HG02588 (cell line): ENCODE results near the gene NAV3.

Experiments used
- ATAC-seq: cut with Tn5 transposase; IDR thresholded peaks from one replicate; pipeline ENCODE4 v1.9.1; 2021; ENCODE audit warnings: mild to moderate bottlenecking, moderate library complexity; ENCODE audit not compliant: unreplicated experiment

Gene NAV3

GRCh38 chr12:77841521-77841920 lies 10.8 kb downstream of the NAV3 start:
- ATAC-seq = no peak

- ATAC-seq = no peak
Observed at GRCh38 chr12:77842430-77842829, 11.7 kb downstream of the NAV3 start.

DNA sequence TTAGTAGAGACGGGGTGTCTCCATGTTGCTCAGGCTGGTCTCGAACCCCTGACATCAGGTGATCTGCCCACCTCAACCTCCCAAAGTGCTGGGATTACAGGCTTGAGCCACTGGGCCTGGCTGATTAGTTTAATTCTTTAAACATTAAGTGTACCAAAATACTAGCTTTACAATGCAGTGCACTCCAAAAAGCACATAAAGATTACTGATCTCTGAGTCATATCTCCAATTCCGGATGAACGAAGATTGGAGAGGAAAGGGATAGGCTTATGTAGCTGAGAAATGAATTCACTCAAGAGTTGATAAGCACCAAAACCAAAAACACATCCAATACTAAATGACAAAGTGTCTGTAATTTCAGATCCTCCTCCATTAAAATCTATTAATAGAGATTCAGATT lies 15.1 kb downstream of the NAV3 start:
- ATAC-seq = no peak

DNA sequence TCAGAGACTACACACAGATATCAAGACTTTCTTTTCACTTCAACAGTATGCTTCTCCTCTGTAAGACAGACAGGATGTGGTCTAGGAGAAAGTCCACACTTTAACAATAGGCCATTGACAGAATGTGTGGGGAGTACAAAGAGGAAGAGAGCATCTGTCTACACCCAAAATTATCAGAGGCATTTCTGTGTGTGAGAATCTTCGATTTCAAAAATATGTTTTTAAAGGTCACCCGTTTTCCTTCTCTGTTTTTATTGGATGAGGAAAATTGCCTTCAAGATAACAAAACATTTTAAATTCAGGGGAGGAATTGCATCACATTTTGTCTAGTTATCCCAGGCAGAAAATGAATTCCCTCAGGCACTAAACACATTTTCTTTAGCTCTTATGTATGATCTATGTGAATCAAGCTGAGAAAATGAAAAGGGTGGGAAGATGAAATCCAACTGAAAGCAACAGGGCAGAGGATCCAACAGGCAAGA lies 16.4 kb downstream of the NAV3 start:
- ATAC-seq = peak; percentile 94

DNA sequence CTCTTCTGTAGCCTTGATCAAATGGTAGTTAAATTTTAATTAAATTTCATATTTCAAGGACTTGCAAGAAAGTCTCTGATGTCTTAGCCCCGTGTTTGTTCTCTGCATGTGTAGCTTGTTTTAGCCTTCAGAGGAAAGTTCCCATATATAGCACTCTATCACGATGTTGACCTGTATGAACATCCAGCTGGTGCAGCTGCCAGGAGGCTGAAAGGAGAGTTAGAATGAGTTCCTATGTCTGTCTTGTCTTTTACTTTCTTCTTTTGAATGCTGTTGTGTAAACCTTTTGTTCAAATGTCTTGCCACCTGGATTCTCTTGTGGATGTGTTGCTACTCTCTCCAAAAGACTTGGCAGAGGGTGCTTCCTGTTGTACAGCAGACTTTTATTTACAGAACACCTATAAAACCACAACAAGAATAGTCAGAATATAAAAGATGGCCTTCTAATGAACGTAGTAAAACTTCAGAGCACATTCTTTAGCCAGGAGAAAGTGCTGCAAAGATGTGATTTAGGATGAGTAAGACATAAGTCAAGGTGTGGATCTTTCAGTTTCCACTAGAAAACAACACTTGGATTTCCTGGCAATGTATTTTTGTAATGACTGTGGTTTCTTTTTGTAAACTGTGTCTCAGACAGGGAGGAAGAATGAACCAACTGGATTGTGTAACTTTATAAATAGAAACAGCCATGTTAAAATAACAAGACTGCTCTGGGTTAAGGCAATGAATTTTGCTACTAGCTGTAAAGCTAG lies 17.2 kb downstream of the NAV3 start:
- ATAC-seq = no peak

GRCh38 chr12:77850129-77850528 lies 19.4 kb downstream of the NAV3 start:
- no peak for ATAC-seq

DNA sequence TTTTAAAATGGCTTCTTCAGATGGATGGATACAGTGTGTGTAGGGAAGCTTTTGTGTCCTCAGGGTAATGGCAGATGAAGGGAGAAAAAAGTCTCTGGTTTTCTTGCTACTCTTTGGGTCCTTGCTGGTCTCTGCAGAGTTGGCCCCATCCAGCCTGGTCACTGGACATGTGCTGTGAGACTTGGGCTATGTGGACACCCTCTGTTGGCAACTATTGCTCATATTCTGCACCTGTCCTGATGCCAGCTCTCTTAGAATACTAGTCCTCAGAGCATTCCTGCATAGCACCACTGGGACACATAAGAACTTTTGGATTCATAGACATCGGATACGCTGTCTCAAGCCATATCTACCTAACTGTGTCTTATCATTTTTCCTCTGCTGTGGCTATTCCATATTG lies 20.0 kb downstream of the NAV3 start:
- no peak for ATAC-seq

- ATAC-seq = no peak
Observed at GRCh38 chr12:77855548-77855947, 24.9 kb downstream of the NAV3 start.

GRCh38 chr12:77861317-77861716 lies 30.6 kb downstream of the NAV3 start:
- ATAC-seq = no peak

GRCh38 chr12:77865178-77865577 lies 34.5 kb downstream of the NAV3 start:
- no peak for ATAC-seq

GRCh38 chr12:77878901-77879300 lies 48.2 kb downstream of the NAV3 start:
- ATAC-seq = no peak

- ATAC-seq = no peak
Observed at GRCh38 chr12:77882709-77883108, 52.0 kb downstream of the NAV3 start.

GRCh38 chr12:77888611-77889010 lies 57.9 kb downstream of the NAV3 start:
- ATAC-seq = no peak

GRCh38 chr12:77891518-77892147 lies 60.9 kb downstream of the NAV3 start:
- ATAC-seq = no peak

- no peak for ATAC-seq
Observed at GRCh38 chr12:77893918-77894317, 63.2 kb downstream of the NAV3 start.

- ATAC-seq = no peak
Observed at GRCh38 chr12:77894556-77894955, 63.9 kb downstream of the NAV3 start.

GRCh38 chr12:77895699-77896098 lies 65.0 kb downstream of the NAV3 start:
- no peak for ATAC-seq

GRCh38 chr12:77907936-77908335 lies 77.2 kb downstream of the NAV3 start:
- ATAC-seq = no peak

DNA sequence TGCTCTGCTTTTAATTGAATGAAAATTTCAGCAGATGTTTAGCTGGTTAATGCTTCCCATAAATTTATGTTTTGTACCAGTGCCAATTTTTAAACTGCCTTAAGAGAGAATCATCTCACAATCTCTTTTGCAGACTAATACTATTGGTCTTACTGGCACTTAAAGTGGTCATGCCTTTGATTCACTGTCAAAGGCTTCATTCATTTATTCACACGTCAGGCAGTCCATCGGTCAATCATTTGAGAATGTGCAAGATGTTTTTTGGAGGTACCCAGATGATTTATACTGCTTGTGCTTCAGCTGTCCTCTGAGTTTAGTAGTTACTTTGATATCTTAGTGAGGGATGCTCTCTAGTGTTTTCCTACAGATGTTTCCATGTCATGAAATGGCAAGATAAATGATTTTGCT lies 83.4 kb downstream of the NAV3 start:
- ATAC-seq = no peak

GRCh38 chr12:77915071-77915600 lies 84.4 kb downstream of the NAV3 start:
- no peak for ATAC-seq

DNA sequence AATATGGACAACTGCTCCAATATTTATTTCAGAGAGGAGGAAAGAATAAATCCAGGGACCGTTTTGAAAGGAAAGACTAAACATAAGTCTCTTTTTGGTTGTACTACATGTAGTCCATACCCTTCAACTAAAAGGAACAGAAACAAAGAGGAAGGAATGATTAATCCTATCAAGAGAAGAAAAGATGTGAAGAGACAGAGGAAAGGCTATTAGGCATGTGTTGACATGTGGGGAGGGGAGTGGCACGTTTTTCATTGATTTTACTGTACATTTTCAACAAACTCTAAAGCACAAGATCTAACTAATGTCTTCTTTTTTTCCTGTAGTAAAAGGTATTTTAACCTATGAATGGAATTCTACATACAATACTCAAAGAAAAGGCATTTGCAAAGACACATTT lies 85.6 kb downstream of the NAV3 start:
- no peak for ATAC-seq

GRCh38 chr12:77918046-77918445 lies 87.4 kb downstream of the NAV3 start:
- ATAC-seq = no peak
